OCI-LY7 (cell line): Measurements from ENCODE around the gene NSD2. TPM values are rescaled to one million over a fixed set of nuclear protein-coding genes. Genes with fewer than 3 reads are reported as not detected.

Experiments
- BruUV-seq: library from RNA; stranded (reverse); fragments of 400-500 nt; replicated peaks from 2 replicates; lab custom pipeline; 2021; lab: Mats Ljungman, UMichigan
- CTCF ChIA-PET: fragments of 300-600 bp; sonication (Branson Sonifier 250); formaldehyde crosslinking; loops from one replicate; lab custom pipeline; 2022; ENCODE audit warnings: antibody characterized with exemption; ENCODE audit not compliant: unreplicated experiment; lab: Charles Lee
- POLR2A ChIA-PET: fragments of 300-600 bp; sonication (Branson Sonifier 250); formaldehyde crosslinking; loops from one replicate; lab custom pipeline; 2022; ENCODE audit warnings: antibody characterized with exemption; lab: Charles Lee
- DNase-seq: peaks from one replicate; pipeline ENCODE4 v3.0.0-alpha.2; 2015; ENCODE audit warnings: low spot score
- H2AFZ ChIP-seq: fragments of 200-600 bp; sonication (generic), shearing (Covaris generic); 2 replicates; pipeline ENCODE4 v1.6.1; 2014; ENCODE audit warnings: mild to moderate bottlenecking, antibody characterized with exemption, low read length, moderate library complexity
- H3K27ac ChIP-seq: fragments of 200-600 bp; sonication (generic); 2 replicates; pipeline ENCODE4 v1.5.1; 2014; ENCODE audit warnings: mixed run types, low read depth, mild to moderate bottlenecking, moderate library complexity, low read length, inconsistent platforms; ENCODE audit not compliant: poor library complexity, severe bottlenecking
- H3K36me3 ChIP-seq: fragments of 200-600 bp; sonication (generic); 2 replicates; pipeline ENCODE4 v1.6.1; 2014; ENCODE audit warnings: mild to moderate bottlenecking, antibody characterized with exemption, low read length, moderate library complexity, mixed read lengths; ENCODE audit not compliant: insufficient read depth
- H3K4me1 ChIP-seq: fragments of 200-600 bp; sonication (generic); 2 replicates; pipeline ENCODE4 v1.5.1; 2014; ENCODE audit warnings: mild to moderate bottlenecking, low read length; ENCODE audit not compliant: insufficient read depth, poor library complexity, severe bottlenecking
- H3K4me2 ChIP-seq: fragments of 200-600 bp; sonication (generic); 2 replicates; pipeline ENCODE4 v1.6.1; 2014; ENCODE audit warnings: mild to moderate bottlenecking, low read length
- H3K4me3 ChIP-seq: fragments of 200-600 bp; sonication (generic); 2 replicates; pipeline ENCODE4 v1.5.1; 2014; ENCODE audit warnings: mild to moderate bottlenecking, low read depth, low read length; ENCODE audit not compliant: poor library complexity, severe bottlenecking
- H3K79me2 ChIP-seq: fragments of 200-600 bp; sonication (generic); 2 replicates; pipeline ENCODE4 v1.6.1; 2016; ENCODE audit warnings: low read depth, mild to moderate bottlenecking, low read length, moderate library complexity, mixed read lengths; ENCODE audit not compliant: insufficient read depth
- H3K9me2 ChIP-seq: fragments of 200-600 bp; sonication (generic); 2 replicates; pipeline ENCODE4 v1.6.1; 2016; ENCODE audit warnings: mild to moderate bottlenecking, low read length, mixed read lengths; ENCODE audit not compliant: insufficient read depth
- H3K9me3 ChIP-seq: fragments of 200-600 bp; sonication (generic); 2 replicates; pipeline ENCODE4 v1.6.1; 2014; ENCODE audit warnings: mild to moderate bottlenecking, mixed run types, low read length, mixed read lengths
- H4K20me1 ChIP-seq: fragments of 200-600 bp; sonication (generic); 2 replicates; pipeline ENCODE4 v1.6.1; 2014; ENCODE audit warnings: mild to moderate bottlenecking, antibody characterized with exemption, low read length, moderate library complexity, mixed read lengths; ENCODE audit not compliant: insufficient read depth
- EZH2phosphoT487 ChIP-seq: fragments of 200-600 bp; sonication (generic); IDR thresholded peaks from 2 replicates; pipeline ENCODE4 v1.6.1; 2018; ENCODE audit warnings: low read depth, borderline replicate concordance, mild to moderate bottlenecking, mixed run types, antibody characterized with exemption, low read length, moderate library complexity, mixed read lengths
- intact Hi-C: fragments of 100-400 bp; cut with micrococcal nuclease; formaldehyde crosslinking; loops from one replicate; pipeline ENCODE4 v1.10.0; 2022; ENCODE audit not compliant: unreplicated experiment
- total RNA-seq, 2 experiments: library from RNA; depleted of rRNA in 1 of 2; stranded (reverse); fragments of >200 nt in 1 of 2; shearing (Covaris generic) in 1 of 2; gene quantifications; 2 replicates each; pipeline ENCODE4 v1.2.3, GENCODE V29; 2014 to 2022
- TF ChIP-seq, protein P1 (sequence below): fragments of 200-600 bp; sonication (generic); conservative IDR thresholded peaks from 2 replicates; pipeline ENCODE4 v1.5.1; 2014; ENCODE audit warnings: mild to moderate bottlenecking, antibody characterized with exemption, low read length, moderate library complexity, mixed read lengths

Gene NSD2
- total RNA-seq, 2 experiments from 2014 or later, result 169 to 329 TPM

DNA sequence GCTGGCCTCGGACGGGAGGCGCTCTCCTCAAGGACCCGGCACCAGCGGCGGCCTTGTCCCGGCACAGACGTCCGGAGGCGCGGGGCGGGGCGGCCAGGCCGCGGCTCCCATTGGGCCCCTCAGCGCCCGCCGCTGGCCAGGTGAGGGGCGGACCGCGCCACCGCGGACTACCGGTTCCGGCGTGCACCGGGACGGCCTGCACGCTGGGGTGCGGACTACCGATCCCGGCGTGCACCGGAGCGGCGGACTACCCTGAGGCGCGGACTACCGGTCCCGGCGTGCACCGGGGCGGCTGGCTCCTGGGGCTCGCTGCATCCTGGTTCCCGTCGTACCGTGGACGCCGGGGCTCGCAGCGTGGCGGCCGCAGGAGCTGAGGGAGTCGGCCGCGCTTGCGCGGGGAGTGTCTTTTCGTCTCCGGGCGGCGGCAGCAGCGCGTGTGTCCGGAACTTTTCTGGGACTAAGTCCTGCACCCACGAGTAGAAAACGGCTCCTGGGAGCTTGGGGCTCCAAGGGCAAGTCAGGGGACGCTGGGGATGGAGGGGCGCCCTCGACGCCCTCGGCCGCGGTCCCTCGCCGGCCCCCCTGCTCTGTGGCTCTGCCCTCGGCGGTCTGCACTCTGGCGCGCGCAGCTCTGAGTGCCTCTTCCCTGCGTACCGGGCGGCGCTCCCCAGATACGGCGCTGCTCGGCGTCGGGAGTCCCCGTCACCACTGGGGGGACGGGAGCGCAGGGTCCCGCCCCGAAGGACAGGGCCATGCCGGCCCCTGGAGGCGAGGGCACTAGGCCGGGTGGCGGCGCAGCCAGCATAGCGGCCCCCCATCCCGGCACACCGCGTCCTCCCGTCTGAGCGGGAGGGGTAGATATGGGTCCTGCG is 14.9 kb upstream of the NSD2 start, which contains the start of gene LETM1:
Gene LETM1, minus strand, starts transcription at position 86 of the 872 bp plus-strand sequence. CDS start 206 bp downstream, outside the sequence.
- Histone ChIP-seq H3K9me3 (no peaks in the 10 kb centered on the region), H3K79me2 (peaks cover 33% of the 10 kb centered on the region; the same call in 1 of the 2 replicates), H2AFZ (peak within 1 kb of the TSS; percentile 86), H4K20me1 (no peaks in the 10 kb centered on the region), H3K27ac (peak within 1 kb of the TSS; percentile 28), H3K4me1 (peaks cover 15% of the 10 kb centered on the region), H3K4me3 (peak within 1 kb of the TSS; percentile 99), H3K4me2 (peak within 1 kb of the TSS; percentile 98), H3K36me3 (peaks cover 14% of the 10 kb centered on the region; the same call in 1 of the 2 replicates), H3K9me2 (no peaks in the 10 kb centered on the region)
- POLR2A ChIA-PET, result interaction anchor here (0.6 to 1.3 kb wide), 4 partner anchors 10 to 695 kb away, joined by 3 to 5 read pairs (median 4); partner anchors contain the start of gene NSD2
- intact Hi-C loops, result loop anchor here (1.0 kb wide), 2 partner anchors 14 to 135 kb away; partner anchors contain the start of genes TACC3 and TMEM129
- TF ChIP-seq, protein P1, sequence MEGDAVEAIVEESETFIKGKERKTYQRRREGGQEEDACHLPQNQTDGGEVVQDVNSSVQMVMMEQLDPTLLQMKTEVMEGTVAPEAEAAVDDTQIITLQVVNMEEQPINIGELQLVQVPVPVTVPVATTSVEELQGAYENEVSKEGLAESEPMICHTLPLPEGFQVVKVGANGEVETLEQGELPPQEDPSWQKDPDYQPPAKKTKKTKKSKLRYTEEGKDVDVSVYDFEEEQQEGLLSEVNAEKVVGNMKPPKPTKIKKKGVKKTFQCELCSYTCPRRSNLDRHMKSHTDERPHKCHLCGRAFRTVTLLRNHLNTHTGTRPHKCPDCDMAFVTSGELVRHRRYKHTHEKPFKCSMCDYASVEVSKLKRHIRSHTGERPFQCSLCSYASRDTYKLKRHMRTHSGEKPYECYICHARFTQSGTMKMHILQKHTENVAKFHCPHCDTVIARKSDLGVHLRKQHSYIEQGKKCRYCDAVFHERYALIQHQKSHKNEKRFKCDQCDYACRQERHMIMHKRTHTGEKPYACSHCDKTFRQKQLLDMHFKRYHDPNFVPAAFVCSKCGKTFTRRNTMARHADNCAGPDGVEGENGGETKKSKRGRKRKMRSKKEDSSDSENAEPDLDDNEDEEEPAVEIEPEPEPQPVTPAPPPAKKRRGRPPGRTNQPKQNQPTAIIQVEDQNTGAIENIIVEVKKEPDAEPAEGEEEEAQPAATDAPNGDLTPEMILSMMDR, result peak; percentile 44; the same call in 1 of the 2 replicates
- TF ChIP-seq EZH2phosphoT487, result no peak
- no TSS peak for BruUV-seq
- CTCF ChIA-PET, result interaction anchor here (1.0 to 1.5 kb wide), 2 partner anchors 25 to 126 kb away, joined by 4 read pairs; no protein-coding TSS in a partner anchor
- DNase-seq, result peak; percentile 95

DNA sequence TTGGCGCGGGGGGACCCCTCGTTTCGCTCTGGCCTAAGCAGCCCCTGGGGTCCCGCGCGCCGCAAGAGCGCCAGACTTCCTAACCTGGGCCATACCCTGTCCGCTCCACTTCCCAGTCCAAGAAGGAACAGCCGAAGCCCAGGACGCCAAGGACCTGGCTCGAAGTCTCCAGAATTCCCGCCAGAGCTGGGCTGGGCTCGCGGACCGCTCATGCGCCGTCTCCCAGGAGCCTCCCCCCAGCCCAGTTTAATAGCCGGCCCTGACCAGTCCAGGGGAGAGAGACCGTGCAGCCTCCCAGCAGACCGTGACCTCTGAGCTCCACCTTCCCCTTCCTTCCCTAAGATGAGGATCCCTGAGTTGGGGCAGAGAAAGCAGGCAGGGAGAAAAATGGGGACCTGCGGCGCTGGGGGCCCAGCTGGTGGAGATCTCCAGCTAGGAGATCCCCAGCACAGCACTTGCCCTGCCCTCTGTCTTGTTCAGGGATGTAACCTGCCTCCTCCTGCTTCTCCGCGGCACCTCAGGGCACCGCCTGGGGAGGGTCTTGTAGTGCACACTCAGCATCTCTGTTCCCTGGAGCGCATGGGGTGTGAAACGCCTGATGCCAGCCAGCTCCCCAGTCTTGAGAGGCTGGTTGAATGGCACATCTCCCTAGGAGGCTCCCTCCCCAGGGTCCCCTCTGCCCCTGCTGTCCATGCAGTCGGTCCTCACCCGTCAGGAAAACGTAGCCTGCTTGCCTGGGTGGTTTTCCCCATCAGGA is 14.1 kb upstream of the NSD2 start:
- Histone ChIP-seq H3K4me3 (peak overlapping the region; percentile 99), H3K27ac (no peak overlapping the region), H2AFZ (peak overlapping the region; percentile 83), H4K20me1 (no peaks in the 10 kb centered on the region), H3K36me3 (peaks cover 14% of the 10 kb centered on the region; the same call in 1 of the 2 replicates), H3K4me1 (peaks cover 20% of the 10 kb centered on the region), H3K79me2 (peaks cover 32% of the 10 kb centered on the region; the same call in 1 of the 2 replicates), H3K9me3 (no peaks in the 10 kb centered on the region), H3K9me2 (no peaks in the 10 kb centered on the region), H3K4me2 (peak overlapping the region; percentile 80)
- ChIA-PET CTCF (interaction anchor here (1.0 to 1.5 kb wide), 2 partner anchors 24 to 127 kb away, joined by 4 read pairs; no protein-coding TSS in a partner anchor), POLR2A (interaction anchor here (1.3 kb wide), 1 partner anchor 14 kb away, joined by 4 read pairs; the partner anchor contains the start of gene NSD2)
- BruUV-seq, result no TSS peak
- no peak for DNase-seq
- no peak for TF ChIP-seq EZH2phosphoT487
- intact Hi-C loops, result loop anchor here (1.0 kb wide), 2 partner anchors 13 to 136 kb away; partner anchors contain the start of genes TACC3 and TMEM129

DNA sequence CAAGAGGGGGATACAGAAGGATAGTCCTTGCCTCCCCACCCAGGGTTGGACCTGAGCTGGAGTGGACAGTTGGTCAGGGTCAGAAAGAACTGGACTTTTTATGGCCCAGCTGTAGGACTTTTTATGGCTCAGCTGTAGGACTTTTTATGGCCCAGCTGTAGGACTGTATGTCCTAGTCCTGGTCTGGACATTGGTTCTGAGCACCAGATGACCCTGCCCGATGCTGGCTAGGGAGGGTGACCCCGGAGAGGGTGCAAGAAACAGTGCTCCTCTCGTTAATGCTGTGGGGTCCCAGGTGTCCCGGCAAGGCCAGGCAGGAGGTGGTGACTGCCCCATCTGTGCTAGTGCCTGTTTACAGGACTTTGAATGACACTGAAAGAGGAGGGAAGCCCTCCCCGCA is 13.3 kb upstream of the NSD2 start:
- Histone ChIP-seq H3K9me3 (no peaks in the 10 kb centered on the region), H3K79me2 (peaks cover 23% of the 10 kb centered on the region; the same call in 1 of the 2 replicates), H4K20me1 (no peaks in the 10 kb centered on the region), H2AFZ (no peak overlapping the region), H3K9me2 (no peaks in the 10 kb centered on the region), H3K27ac (no peak overlapping the region), H3K4me1 (peaks cover 28% of the 10 kb centered on the region), H3K4me3 (no peak overlapping the region), H3K36me3 (peaks cover 8% of the 10 kb centered on the region; the same call in 1 of the 2 replicates), H3K4me2 (peak overlapping the region; percentile 80; the same call in 1 of the 2 replicates)
- TSS peak; percentile 34 for BruUV-seq
- ChIA-PET POLR2A (no interaction called here), CTCF (no interaction called here)
- TF ChIP-seq EZH2phosphoT487, result no peak
- TF ChIP-seq, protein P1, result no peak
- DNase-seq, result no peak
- intact Hi-C loops, result no loop called here
